Osteoblast (primary cell): Measurements from ENCODE around the gene FRMD6. TPM values are rescaled to one million over a fixed set of nuclear protein-coding genes. Genes with fewer than 3 reads are reported as not detected.

Experiments used
- DNase-seq: peaks from one replicate; pipeline ENCODE4 v3.0.0; 2011; ENCODE audit warnings: low spot score, mixed read lengths; ENCODE audit not compliant: insufficient read length; ENCODE audit errors: missing footprints
- H2AFZ ChIP-seq: 2 replicates; pipeline ENCODE4 v1.6.0; 2011; ENCODE audit warnings: mild to moderate bottlenecking, low read length
- H3K27ac ChIP-seq: 2 replicates; pipeline ENCODE4 v1.5.1; 2011; ENCODE audit warnings: mild to moderate bottlenecking, low read depth, low read length, moderate library complexity
- H3K27me3 ChIP-seq: 2 replicates; pipeline ENCODE4 v1.6.0; 2012; ENCODE audit warnings: mild to moderate bottlenecking, control low read depth, inconsistent platforms, low read length, moderate library complexity; ENCODE audit not compliant: insufficient read depth
- H3K36me3 ChIP-seq: 2 replicates; pipeline ENCODE4 v1.5.1; 2011; ENCODE audit warnings: mild to moderate bottlenecking, low read length, control low read depth, moderate library complexity; ENCODE audit not compliant: insufficient read depth
- H3K4me1 ChIP-seq: 2 replicates; pipeline ENCODE4 v1.5.1; 2011; ENCODE audit warnings: mild to moderate bottlenecking, low read length, control low read depth, moderate library complexity; ENCODE audit not compliant: insufficient read depth
- H3K4me2 ChIP-seq: 2 replicates; pipeline ENCODE4 v1.6.0; 2011; ENCODE audit warnings: mild to moderate bottlenecking, low read length; ENCODE audit not compliant: insufficient read depth
- H3K4me3 ChIP-seq: fragments of 200-600 bp; sonication (generic); 3 replicates; pipeline ENCODE4 v1.5.1; 2012; ENCODE audit warnings: mild to moderate bottlenecking, low read length, inconsistent platforms; ENCODE audit not compliant: insufficient read depth
- H3K79me2 ChIP-seq: 2 replicates; pipeline ENCODE4 v1.6.0; 2012; ENCODE audit warnings: mild to moderate bottlenecking, low read length, control low read depth, inconsistent platforms; ENCODE audit not compliant: insufficient read depth
- H3K9me3 ChIP-seq: 2 replicates; pipeline ENCODE4 v1.5.1; 2011; ENCODE audit warnings: low read depth, low read length, control low read depth
- H4K20me1 ChIP-seq: 2 replicates; pipeline ENCODE4 v1.6.0; 2012; ENCODE audit warnings: mild to moderate bottlenecking, low read length, control low read depth; ENCODE audit not compliant: insufficient read depth
- total RNA-seq: library from RNA; depleted of rRNA; stranded (reverse); fragments of >200 nt; gene quantifications from 2 replicates; pipeline ENCODE4 v1.2.3, GENCODE V29; 2012
- TF ChIP-seq, protein P1 (sequence below): IDR thresholded peaks from 2 replicates; pipeline ENCODE4 v1.5.1; 2011; ENCODE audit warnings: mild to moderate bottlenecking, low read depth, low read length, moderate library complexity; ENCODE audit errors: extremely low read depth

The FRMD6 gene
- total RNA-seq, 1 donor = 584 TPM

DNA sequence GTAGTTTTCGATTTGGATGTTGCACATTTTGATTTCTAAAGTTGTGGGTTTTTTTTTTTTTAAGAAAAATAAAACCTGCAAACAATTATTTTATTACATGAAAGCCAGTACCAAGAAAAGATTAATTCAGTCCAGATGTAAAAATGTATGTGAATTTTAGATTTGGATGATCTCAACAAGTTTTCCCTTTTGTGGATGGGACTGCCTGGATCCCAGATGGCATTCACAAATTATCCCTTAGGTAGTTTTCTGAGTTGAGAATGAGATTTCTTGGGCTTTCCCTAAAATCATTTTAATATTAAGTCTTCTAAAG is 2.8 kb downstream of the FRMD6 start:
- peaks cover 63% of the 10 kb centered on the region for H4K20me1 ChIP-seq
- H3K27me3 ChIP-seq = no peaks in the 10 kb centered on the region
- H3K36me3 ChIP-seq = peaks cover 29% of the 10 kb centered on the region
- H3K4me2 ChIP-seq = peak overlapping the region; percentile 86
- TF ChIP-seq, protein P1, sequence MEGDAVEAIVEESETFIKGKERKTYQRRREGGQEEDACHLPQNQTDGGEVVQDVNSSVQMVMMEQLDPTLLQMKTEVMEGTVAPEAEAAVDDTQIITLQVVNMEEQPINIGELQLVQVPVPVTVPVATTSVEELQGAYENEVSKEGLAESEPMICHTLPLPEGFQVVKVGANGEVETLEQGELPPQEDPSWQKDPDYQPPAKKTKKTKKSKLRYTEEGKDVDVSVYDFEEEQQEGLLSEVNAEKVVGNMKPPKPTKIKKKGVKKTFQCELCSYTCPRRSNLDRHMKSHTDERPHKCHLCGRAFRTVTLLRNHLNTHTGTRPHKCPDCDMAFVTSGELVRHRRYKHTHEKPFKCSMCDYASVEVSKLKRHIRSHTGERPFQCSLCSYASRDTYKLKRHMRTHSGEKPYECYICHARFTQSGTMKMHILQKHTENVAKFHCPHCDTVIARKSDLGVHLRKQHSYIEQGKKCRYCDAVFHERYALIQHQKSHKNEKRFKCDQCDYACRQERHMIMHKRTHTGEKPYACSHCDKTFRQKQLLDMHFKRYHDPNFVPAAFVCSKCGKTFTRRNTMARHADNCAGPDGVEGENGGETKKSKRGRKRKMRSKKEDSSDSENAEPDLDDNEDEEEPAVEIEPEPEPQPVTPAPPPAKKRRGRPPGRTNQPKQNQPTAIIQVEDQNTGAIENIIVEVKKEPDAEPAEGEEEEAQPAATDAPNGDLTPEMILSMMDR = no peak
- H2AFZ ChIP-seq = no peak overlapping the region
- peak overlapping the region; percentile 88 for H3K27ac ChIP-seq
- peak overlapping the region; percentile 97 for H3K4me3 ChIP-seq
- peaks cover 96% of the 10 kb centered on the region for H3K79me2 ChIP-seq
- H3K4me1 ChIP-seq = peaks cover 42% of the 10 kb centered on the region
- DNase-seq = no peak
- no peaks in the 10 kb centered on the region for H3K9me3 ChIP-seq

DNA sequence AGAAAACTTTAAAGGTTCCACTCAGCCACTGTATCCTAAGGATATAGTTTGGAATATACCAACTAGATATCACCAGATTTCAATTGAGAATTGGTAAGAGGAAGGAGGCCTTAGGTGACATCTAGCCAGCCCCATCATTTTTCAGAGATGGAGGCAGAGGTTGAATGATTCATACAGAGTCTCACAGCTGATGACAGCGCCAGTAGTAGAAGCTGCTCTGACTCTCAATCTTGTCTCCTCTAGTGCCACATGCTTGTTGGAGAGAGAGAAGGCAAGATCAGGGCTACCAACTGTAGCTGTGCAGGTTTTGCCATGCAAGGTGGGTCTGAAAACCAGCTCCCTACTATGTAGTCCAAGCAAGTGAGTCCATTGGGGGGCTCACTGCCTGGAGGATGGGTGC is 6.1 kb downstream of the FRMD6 start:
- peaks cover 100% of the 10 kb centered on the region for H3K79me2 ChIP-seq

DNA sequence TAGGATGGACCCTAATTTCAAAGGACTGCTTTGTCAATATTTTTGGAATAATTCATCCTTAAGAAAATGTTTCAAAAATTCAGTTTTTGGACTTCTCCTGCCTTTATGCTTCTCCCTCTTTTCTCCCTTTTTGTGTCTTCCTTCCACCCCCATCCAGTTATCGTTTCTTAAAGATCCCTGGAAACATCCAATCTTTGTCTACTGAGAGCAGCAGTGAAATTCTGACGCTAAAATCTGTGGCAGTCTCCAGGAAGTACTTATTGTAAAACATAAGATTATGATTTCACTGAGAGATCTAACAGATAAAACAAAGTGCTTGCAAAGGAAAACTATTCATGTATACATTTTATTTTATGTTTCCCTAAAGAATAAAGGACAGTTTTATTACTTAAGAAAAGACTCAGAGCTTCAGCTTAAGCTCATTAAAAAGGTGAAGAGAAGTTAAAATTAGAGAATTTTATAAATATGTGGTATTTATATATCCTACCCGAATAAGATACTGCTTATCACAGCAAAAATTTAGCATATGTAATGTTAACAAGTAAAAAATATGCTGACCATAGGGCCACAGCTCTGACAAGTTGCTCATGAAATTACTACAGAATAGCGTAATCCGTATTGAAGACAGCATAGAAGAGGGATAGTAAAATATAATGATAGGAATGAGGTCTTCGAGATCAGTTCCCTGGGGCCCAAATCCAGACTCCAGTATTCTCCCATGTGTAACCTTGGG is 6.9 kb downstream of the FRMD6 start:
- Histone ChIP-seq H3K4me2 (peak overlapping the region; percentile 86), H3K36me3 (peaks cover 34% of the 10 kb centered on the region), H3K4me1 (peaks cover 56% of the 10 kb centered on the region), H3K79me2 (peaks cover 100% of the 10 kb centered on the region), H3K4me3 (peak overlapping the region; percentile 34), H3K27me3 (no peaks in the 10 kb centered on the region), H2AFZ (no peak overlapping the region), H4K20me1 (peaks cover 91% of the 10 kb centered on the region), H3K9me3 (no peaks in the 10 kb centered on the region), H3K27ac (peak overlapping the region; percentile 46)
- no peak for DNase-seq
- TF ChIP-seq, protein P1 = no peak

More for the DNA sequence above, 6.1 kb downstream of the FRMD6 start:
- Histone ChIP-seq H2AFZ (no peak overlapping the region), H3K9me3 (no peaks in the 10 kb centered on the region), H3K27ac (peak overlapping the region; percentile 46), H4K20me1 (peaks cover 92% of the 10 kb centered on the region), H3K4me1 (peaks cover 56% of the 10 kb centered on the region), H3K4me2 (peak overlapping the region; percentile 86), H3K36me3 (peaks cover 34% of the 10 kb centered on the region), H3K4me3 (peak overlapping the region; percentile 34), H3K27me3 (no peaks in the 10 kb centered on the region)
- no peak for DNase-seq
- TF ChIP-seq, protein P1 = no peak

DNA sequence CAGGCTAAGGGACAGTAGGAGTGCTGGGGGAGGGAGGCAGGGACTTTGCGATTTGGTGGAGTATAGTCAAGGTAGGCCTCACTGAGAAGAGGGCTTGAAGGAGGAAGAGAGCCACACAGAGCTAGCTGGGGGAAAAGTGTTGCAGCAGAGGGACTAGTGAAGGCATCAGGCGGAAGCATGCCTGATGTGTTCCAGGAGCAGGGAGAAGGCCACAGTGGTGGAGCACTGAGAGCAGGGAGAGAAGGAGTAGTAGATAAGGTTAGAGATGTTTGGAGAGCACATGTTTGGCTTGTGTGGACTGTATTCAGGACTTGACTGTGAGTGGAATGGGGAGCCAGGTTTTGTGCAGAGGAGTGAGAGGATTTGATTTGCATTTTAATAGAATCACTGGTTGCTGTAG is 9.0 kb downstream of the FRMD6 start:
- Histone ChIP-seq H3K27me3 (no peaks in the 10 kb centered on the region), H3K36me3 (peaks cover 43% of the 10 kb centered on the region), H3K4me2 (no peak overlapping the region), H4K20me1 (peaks cover 92% of the 10 kb centered on the region), H3K4me3 (no peak overlapping the region), H3K9me3 (no peaks in the 10 kb centered on the region), H3K4me1 (peaks cover 57% of the 10 kb centered on the region), H3K27ac (peak overlapping the region; percentile 24), H2AFZ (no peak overlapping the region), H3K79me2 (peaks cover 100% of the 10 kb centered on the region)
- TF ChIP-seq, protein P1 = no peak
- DNase-seq = no peak
